ENCODE measurements around the gene TECTB. TPM values are rescaled to one million over a fixed set of nuclear protein-coding genes. Genes with fewer than 3 reads are reported as not detected.
A peak's percentile ranks its signal among the peaks of the same experiment; 100 is the strongest.

Gene TECTB
- total and polyA plus RNA-seq, 9 of the 15 experiments (the other 6 are each of a cell fraction or from before 2014, with no cell fraction given), result not detected

DNA sequence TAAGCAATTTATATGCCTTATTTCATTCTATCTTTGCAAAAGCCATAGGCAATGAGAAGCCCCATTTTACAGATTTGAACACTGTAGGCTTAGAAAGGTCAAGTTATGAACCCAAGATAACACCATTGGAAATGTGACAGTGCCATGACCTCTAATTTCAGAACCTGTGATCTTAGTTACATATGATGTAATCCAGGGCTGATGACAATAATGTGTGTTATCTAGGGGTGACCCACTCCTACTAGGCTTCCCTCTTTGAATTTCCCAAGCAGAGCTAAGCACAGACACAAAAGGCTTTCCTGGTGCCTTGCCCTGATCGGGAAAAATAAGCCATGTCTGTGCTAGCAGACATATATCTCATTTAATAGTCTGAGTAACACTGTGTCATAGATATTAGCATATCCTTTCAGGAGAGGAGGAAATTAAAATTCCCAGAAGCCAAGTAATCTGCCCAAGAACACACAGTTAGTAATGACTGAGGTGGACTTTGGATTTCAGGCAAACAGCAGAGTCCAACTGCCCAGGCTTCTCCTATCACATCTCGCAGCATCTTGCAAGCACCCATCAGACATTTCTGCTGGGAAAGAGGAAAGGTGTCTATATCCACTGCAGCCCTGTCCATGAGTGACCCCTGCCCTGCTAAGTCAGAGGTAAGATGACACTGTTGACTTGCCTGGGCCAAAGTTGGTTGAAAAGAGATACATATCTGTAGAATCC lies 2.8 kb upstream of the TECTB start:
- no peaks in the 10 kb centered on the region for H3K4me1 ChIP-seq (replicated peaks in 1 of 2; ENCODE audit: control insufficient read depth in 2 of 2, insufficient read depth in 2 of 2, low read length in 2 of 2)
- no peaks in the 10 kb centered on the region for H4K20me1 ChIP-seq (replicated peaks; ENCODE audit: control insufficient read depth, insufficient read depth, low read length)
- no peak overlapping the region for H3K27ac ChIP-seq (ENCODE audit: extremely low read depth, low read depth, low read length)
- H2AFZ ChIP-seq (ENCODE audit: low read depth, low read length), result no peak overlapping the region
- in situ Hi-C loops (cut with MboI), result no loop called here
- H3K4me3 ChIP-seq, result no peak overlapping the region
- TF ChIP-seq XRCC3 (IDR thresholded peaks at IDR 0.05) (no peak), NFIX (CRISPR knock-in tag; IDR thresholded peaks at IDR 0.05; ENCODE audit: low read depth) (no peak), GABPA (tag; conservative IDR thresholded peaks at IDR 0.05; ENCODE audit: low read depth) (no peak), ESRRA (IDR thresholded peaks at IDR 0.05; ENCODE audit: borderline replicate concordance, low read depth) (0 out of 2 replicates have a peak, but pooled peaks have one; percentile 37)
- H3K9me3 ChIP-seq (replicated peaks; ENCODE audit: control insufficient read depth, insufficient read depth, low read depth, low read length), result no peaks in the 10 kb centered on the region
- no peak overlapping the region for H3K9ac ChIP-seq (ENCODE audit: insufficient read depth in 1 of 2, low read depth in 2 of 2, low read length in 2 of 2)
- H3K9me1 ChIP-seq (ENCODE audit: control insufficient read depth, insufficient read depth, low read length), result no peaks in the 10 kb centered on the region
- intact Hi-C loops (cut with micrococcal nuclease), result no loop called here
- DNase-seq (ENCODE audit: extremely low read depth in 1 of 4, low spot score in 3 of 4), result no peak
- no peaks in the 10 kb centered on the region for H3K36me3 ChIP-seq (ENCODE audit: control insufficient read depth, insufficient read depth, low read length)
- FAIRE-seq, result no peak
- no peak for ATAC-seq
- BruUV-seq (replicated peaks), result no TSS peak
- no peaks in the 10 kb centered on the region for H3K79me2 ChIP-seq (ENCODE audit: control insufficient read depth, insufficient read depth, low read length)
- POLR2A ChIA-PET, result no interaction called here
- CTCF ChIA-PET (ENCODE audit: low intra/inter-chr PET ratio), result no interaction called here
- no peak overlapping the region for H3K4me2 ChIP-seq (ENCODE audit: insufficient read depth, low read length)
- 5% methylated on average over 2 of the region's 2 CpGs for WGBS (ENCODE audit: insufficient coverage, low coverage, missing lambda C conversion rate)
- H3K27me3 ChIP-seq (ENCODE audit: control insufficient read depth in 2 of 2, insufficient read depth in 2 of 2, low read length in 2 of 2), result no peaks in the 10 kb centered on the region

DNA sequence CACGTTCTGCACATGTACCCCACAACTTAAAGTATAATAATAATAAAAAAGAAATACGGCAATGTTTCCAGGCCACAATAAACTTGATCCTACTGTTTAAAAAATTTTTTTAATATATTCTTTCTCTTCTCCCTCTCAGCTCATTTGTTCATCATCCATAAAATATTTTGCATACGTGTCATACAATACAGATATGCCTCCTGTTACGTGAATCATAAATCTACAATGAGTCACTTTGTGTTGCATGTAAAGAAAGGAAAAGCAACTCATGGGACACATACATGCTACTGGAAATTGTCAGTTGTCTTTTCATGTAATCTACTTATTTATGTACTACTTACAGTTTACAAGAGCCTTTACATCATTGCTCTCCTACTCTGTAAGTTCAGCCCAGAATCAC lies 1.1 kb upstream of the TECTB start:
- intact Hi-C loops (cut with micrococcal nuclease) (no loop called here), in situ Hi-C loops (cut with MboI) (no loop called here)
- Histone ChIP-seq H4K20me1 (replicated peaks; ENCODE audit: control insufficient read depth, insufficient read depth, low read length) (no peaks in the 10 kb centered on the region), H3K4me1 (replicated peaks in 1 of 2; ENCODE audit: control insufficient read depth in 2 of 2, insufficient read depth in 2 of 2, low read length in 2 of 2) (no peaks in the 10 kb centered on the region), H3K9me3 (replicated peaks; ENCODE audit: control insufficient read depth, insufficient read depth, low read depth, low read length) (no peaks in the 10 kb centered on the region), H3K27me3 (ENCODE audit: control insufficient read depth in 2 of 2, insufficient read depth in 2 of 2, low read length in 2 of 2) (peaks cover 0 to 5% of the 10 kb centered on the region in 2 experiments; a peak in 1 of 5 replicates), H3K9ac (ENCODE audit: insufficient read depth in 1 of 2, low read depth in 2 of 2, low read length in 2 of 2) (no peak overlapping the region), H3K36me3 (ENCODE audit: control insufficient read depth, insufficient read depth, low read length) (no peaks in the 10 kb centered on the region), H3K27ac (ENCODE audit: extremely low read depth, low read depth, low read length) (no peak overlapping the region), H2AFZ (ENCODE audit: low read depth, low read length) (no peak overlapping the region), H3K4me2 (ENCODE audit: insufficient read depth, low read length) (no peak overlapping the region), H3K4me3 (no peak overlapping the region), H3K9me1 (ENCODE audit: control insufficient read depth, insufficient read depth, low read length) (no peaks in the 10 kb centered on the region), H3K79me2 (ENCODE audit: control insufficient read depth, insufficient read depth, low read length) (no peaks in the 10 kb centered on the region)
- POLR2A ChIA-PET, result no interaction called here
- no TSS peak for BruUV-seq (replicated peaks)
- CTCF ChIA-PET (ENCODE audit: low intra/inter-chr PET ratio), result no interaction called here
- no peak for DNase-seq (ENCODE audit: extremely low read depth in 1 of 4, low spot score in 3 of 4)
- 0% methylated on average over 3 of the region's 4 CpGs for WGBS (ENCODE audit: insufficient coverage, low coverage, missing lambda C conversion rate)
- ATAC-seq, result no peak
- no peak for FAIRE-seq
- TF ChIP-seq HDAC2 (IDR thresholded peaks at IDR 0.05), result no peak
- TF ChIP-seq, protein P1, sequence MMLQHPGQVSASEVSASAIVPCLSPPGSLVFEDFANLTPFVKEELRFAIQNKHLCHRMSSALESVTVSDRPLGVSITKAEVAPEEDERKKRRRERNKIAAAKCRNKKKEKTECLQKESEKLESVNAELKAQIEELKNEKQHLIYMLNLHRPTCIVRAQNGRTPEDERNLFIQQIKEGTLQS (IDR thresholded peaks at IDR 0.05), result no peak
- TF ChIP-seq, protein P1 (CRISPR knock-in tag; conservative IDR thresholded peaks at IDR 0.05), result no peak
- no peak for TF ChIP-seq KAT7 (CRISPR knock-in tag; IDR thresholded peaks at IDR 0.05; ENCODE audit: borderline replicate concordance)
- TF ChIP-seq, protein P2, sequence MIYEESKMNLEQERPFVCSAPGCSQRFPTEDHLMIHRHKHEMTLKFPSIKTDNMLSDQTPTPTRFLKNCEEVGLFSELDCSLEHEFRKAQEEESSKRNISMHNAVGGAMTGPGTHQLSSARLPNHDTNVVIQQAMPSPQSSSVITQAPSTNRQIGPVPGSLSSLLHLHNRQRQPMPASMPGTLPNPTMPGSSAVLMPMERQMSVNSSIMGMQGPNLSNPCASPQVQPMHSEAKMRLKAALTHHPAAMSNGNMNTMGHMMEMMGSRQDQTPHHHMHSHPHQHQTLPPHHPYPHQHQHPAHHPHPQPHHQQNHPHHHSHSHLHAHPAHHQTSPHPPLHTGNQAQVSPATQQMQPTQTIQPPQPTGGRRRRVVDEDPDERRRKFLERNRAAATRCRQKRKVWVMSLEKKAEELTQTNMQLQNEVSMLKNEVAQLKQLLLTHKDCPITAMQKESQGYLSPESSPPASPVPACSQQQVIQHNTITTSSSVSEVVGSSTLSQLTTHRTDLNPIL (CRISPR knock-in tag; IDR thresholded peaks at IDR 0.05), result no peak
- TF ChIP-seq SNRNP70 (optimal IDR thresholded peaks at IDR 0.05; ENCODE audit: low read depth, low read length), result no peak
- no peak for TF ChIP-seq MYC (IDR thresholded peaks at IDR 0.05; ENCODE audit: low read depth, low read length)
- no peak for TF ChIP-seq MYC (CRISPR knock-in tag; IDR thresholded peaks at IDR 0.05; ENCODE audit: borderline replicate concordance, low read depth)
- no peak for TF ChIP-seq ZFP36 (IDR thresholded peaks at IDR 0.05; ENCODE audit: low read depth, low read length, partially characterized antibody)
- TF ChIP-seq FOXJ2 (tag; IDR thresholded peaks at IDR 0.05), result no peak
- no peak for TF ChIP-seq SNIP1 (IDR thresholded peaks at IDR 0.05; ENCODE audit: low read depth)
- TF ChIP-seq SLC30A9 (CRISPR knock-in tag; IDR thresholded peaks at IDR 0.05), result no peak
